GM19035 (cell line): ENCODE data around the gene RNF138.
"Not testable (repeated sequence)": the region's sequence is repeated elsewhere in the genome, so short reads cannot be mapped to it uniquely, and the experiment has no call there.

Experiments used
- ATAC-seq: cut with Tn5 transposase; IDR thresholded peaks from one replicate; pipeline ENCODE4 v1.9.1; 2021; ENCODE audit not compliant: unreplicated experiment

RNF138 gene

DNA sequence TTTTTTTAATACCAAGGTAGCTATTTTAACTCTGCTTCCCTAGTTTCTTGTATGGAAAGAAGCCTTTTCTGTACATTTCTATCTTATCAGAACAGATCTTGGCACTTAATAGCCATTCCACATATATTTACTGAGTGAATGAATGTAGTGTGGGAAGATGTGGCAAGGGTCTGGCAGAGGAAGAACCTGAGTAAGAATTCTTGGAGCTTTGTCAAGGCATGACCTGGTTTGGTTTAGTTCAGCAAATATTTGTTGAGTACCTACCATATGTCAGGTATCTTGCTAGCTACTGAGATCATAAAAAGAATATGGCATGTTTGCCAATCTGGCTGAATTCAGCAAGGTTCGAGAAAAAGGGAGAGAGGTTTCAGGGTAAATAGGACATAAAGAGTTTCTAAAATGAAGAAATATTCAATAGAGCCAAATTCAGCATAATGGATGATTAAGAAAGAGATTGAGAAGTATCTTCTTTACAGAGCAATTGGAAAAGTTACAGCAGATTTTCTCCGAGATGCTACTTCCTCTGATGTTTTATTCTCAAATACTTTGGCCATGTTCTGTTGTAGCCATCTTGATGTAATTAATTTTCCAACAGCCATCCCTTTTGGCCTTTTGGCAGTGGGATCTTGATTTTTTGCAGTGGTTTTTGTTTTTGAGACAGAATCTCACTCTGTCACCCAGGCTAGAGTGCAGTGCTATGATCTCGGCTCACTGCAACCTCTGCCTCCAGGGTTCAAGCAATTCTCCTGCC is 76.5 kb downstream of the RNF138 start:
- no peak for ATAC-seq

DNA sequence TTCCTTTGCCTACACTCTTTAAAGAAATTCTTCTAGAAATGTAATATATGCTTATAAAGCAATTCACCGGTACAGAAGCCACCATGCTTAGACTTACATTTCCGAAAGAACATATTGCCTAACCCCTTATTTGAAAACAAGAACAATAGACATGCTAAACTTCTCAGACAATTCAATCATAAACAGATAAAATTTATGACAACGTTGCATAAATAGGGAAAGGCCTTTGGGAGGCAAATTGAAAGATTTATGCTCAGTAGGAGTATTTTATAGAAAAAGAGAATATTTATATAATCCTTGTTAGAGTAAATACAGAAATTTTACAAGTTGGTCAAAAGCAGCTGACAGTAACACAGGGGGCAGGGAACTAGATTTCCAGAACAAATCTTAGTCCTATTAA is 82.0 kb downstream of the RNF138 start:
- ATAC-seq, result no peak

DNA sequence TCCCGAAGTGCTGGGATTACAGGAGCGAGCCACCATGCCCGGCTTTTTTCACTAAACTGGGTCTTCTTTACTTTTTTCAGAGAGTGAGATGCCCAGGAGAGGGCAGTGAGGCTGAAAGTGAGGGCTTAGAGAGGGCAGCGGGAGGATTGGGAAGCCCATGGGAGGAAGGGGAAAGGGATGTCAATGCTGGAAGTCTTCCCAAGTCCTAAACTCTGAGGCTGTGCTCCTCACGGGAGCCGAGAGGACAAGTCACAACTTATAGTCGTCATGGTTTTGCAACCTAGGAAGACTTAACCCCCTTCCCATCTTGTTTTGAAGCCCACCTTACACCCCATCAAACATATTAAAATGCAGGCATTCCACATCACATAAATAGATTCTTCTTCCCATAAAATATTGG is 83.0 kb downstream of the RNF138 start:
- no peak for ATAC-seq

DNA sequence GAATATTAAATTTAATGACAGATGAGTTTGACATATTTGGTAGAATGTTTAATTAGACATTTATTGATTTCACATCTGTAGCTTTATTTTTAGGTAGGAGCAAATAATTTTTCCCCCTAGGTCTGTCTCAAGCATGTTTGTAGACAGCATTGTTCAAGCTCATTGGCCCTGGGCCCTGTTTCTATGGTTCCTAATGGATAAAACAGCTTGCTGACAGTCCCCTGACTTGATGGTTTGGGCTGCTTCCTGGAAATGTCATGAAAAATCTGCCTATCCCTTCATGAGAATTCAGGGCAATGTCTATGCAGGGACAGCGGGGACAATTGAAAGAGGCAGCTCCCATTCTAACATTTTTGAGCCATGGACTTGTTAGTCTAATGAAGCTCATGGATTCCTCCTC is 83.6 kb downstream of the RNF138 start:
- ATAC-seq, result no peak

DNA sequence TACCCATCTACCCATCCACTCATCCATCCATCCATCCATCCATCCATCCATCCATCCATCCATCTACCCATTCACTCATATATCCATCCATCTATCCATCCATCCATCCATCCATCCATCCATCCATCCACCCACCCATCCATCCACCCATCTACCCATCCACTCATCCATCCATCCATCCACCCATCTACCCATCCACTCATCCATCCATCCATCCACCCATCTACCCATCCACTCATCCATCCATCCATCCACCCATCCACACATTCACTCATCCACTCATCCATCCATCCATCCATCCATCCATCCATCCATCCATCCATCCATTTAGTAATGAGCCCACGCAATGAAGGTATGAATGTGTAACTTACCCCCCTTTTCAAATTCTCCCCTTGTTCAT is 85.1 kb downstream of the RNF138 start:
- ATAC-seq, result not testable (repeated sequence)

DNA sequence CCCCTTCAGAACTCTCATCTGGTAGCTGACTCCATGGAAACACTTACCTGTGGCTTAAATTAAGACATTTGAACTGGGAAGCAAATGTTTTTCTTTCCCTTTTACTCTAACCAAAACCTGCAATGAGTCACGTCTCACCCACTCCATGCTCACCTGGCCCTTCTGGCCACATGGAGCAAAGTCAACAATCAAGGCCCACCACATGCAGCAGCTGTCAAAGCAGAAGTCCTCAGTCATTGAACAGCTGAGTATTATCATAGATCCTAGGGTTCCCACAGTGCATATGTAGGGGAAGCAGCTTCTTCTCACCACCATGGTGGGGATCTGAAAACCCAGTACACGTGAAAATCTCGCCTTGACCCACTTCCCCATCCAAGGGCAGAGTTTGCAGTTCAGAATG is 85.9 kb downstream of the RNF138 start:
- ATAC-seq, result no peak
